Muscle layer of duodenum (tissue), 2 donors: ENCODE results near the gene CRYAA.
"Not testable (repeated sequence)": the region's sequence is repeated elsewhere in the genome, so short reads cannot be mapped to it uniquely, and the experiment has no call there.

ENCODE experiments used
- H3K27ac ChIP-seq: one replicate; pipeline ENCODE4 v1.7.0; 2013; ENCODE audit warnings: mild to moderate bottlenecking, low read length
- H3K27me3 ChIP-seq: one replicate; pipeline ENCODE4 v1.7.0; 2013; ENCODE audit warnings: low read depth, mild to moderate bottlenecking, control low read depth, low read length
- H3K36me3 ChIP-seq, 2 donors: one replicate each; pipeline ENCODE4 v1.7.0; 2013; ENCODE audit warnings: low read length in 2 of 2, control low read depth in 1 of 2, mild to moderate bottlenecking in 1 of 2; ENCODE audit not compliant: insufficient read depth in 2 of 2, control insufficient read depth in 1 of 2
- H3K4me1 ChIP-seq, 2 donors: one replicate each; pipeline ENCODE4 v1.7.0; 2013; ENCODE audit warnings: low read length in 2 of 2, mild to moderate bottlenecking in 2 of 2, control low read depth in 1 of 2, moderate library complexity in 1 of 2; ENCODE audit not compliant: insufficient read depth in 2 of 2, control insufficient read depth in 1 of 2
- H3K4me3 ChIP-seq, 2 donors: one replicate each; pipeline ENCODE4 v1.7.0; 2013; ENCODE audit warnings: low read length in 2 of 2, low read depth in 1 of 2, mild to moderate bottlenecking in 1 of 2
- H3K9me3 ChIP-seq, 2 donors: one replicate each; pipeline ENCODE4 v1.7.0; 2013; ENCODE audit warnings: low read length in 2 of 2, control low read depth in 1 of 2, mild to moderate bottlenecking in 1 of 2; ENCODE audit not compliant: control insufficient read depth in 1 of 2
- donor health status: healthy.

CRYAA gene

DNA sequence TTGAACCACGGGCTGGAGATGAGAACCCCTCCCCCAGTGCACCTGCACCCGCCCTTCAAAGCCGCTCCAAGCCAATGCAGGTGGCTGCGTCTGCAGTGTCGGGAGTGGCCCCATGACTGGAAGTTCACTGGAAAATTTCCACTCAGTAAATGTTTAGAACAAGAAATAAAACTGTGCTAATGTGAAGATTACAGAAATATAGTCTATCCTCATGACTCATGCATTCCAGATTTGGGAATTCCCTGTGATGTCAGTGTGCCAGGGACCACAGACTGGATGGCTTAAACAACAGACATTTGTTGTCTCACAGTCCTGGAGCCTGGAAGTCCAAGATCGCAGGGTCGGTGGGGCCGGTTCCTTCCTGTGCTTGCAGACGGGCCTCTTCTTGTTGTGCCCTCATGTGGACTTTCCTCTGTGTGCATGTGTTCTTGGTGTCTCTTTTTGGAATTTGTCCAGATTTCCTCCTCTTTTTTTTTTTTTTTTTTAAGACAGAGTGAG lies 6.1 kb upstream of the CRYAA start:
- not testable (repeated sequence) for H3K4me1 ChIP-seq, H3K27ac ChIP-seq, H3K4me3 ChIP-seq, H3K36me3 ChIP-seq, H3K27me3 ChIP-seq, H3K9me3 ChIP-seq

DNA sequence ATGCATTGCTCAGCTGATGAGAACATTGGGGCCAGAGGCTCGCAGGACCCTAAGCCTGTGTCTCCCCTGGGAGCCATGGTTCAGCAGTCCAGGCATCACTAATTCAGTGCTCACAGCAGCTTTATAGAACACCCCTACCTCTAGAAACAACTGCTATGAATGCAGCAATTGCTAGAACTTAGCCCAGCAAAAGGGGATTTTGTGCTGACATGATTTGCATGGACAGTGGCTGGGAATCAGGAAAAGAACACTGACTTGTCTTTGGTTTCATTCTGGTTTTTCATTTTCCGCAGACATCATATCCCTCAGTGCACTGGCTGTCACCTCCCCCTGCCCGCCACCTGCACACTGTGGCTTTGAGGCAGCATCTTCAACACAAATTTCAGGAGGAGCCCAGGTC lies 4.0 kb upstream of the CRYAA start:
- H3K4me1 ChIP-seq, H3K9me3 ChIP-seq, H3K36me3 ChIP-seq, H3K27ac ChIP-seq, H3K4me3 ChIP-seq, H3K27me3 ChIP-seq: not testable (repeated sequence)

- H3K36me3 ChIP-seq, H3K4me3 ChIP-seq, H3K27me3 ChIP-seq, H3K4me1 ChIP-seq, H3K27ac ChIP-seq, H3K9me3 ChIP-seq: not testable (repeated sequence)
These were observed 3.1 kb upstream of the CRYAA start for GRCh38 chr21:43165734-43166133.

DNA sequence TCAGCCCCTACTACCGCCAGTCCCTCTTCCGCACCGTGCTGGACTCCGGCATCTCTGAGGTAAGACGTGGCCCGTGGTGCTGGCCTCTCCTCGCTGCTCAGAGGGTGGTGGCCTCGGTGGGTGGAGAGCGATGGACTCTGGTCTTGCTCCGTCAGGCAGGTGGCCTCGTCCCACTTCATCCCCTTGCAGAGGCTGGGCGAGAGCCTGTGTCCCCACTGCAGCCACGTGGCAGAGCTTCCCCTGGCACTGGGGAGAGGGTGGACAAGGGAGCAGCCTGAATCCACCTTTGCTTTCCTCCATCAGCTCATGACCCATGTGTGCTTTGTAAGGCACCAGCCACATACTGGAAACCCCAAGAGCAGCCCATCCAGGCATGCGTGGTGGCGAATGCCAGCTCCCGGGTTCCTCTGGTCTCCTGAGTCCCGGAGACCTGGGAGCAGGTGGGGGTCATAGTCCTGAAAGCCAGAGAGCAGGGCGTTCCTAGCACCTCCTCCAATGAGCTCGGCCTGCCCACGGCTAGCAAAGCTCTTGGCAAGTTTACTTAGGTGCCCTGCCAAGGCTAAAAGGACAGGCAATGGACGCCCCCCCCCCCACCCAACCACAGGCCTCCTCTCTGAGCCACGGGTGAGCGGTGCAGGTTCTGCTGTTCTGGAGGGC lies 550 bp downstream of the CRYAA start:
- not testable (repeated sequence) for H3K27ac ChIP-seq, H3K9me3 ChIP-seq, H3K36me3 ChIP-seq, H3K4me3 ChIP-seq, H3K27me3 ChIP-seq, H3K4me1 ChIP-seq

- H3K27me3 ChIP-seq, H3K36me3 ChIP-seq, H3K4me3 ChIP-seq, H3K27ac ChIP-seq, H3K9me3 ChIP-seq, H3K4me1 ChIP-seq: not testable (repeated sequence)
These were observed 1.1 kb downstream of the CRYAA start for GRCh38 chr21:43169891-43170290.

GRCh38 chr21:43172812-43173211 lies 4.0 kb downstream of the CRYAA start:
- H3K27ac ChIP-seq, H3K4me1 ChIP-seq, H3K4me3 ChIP-seq, H3K27me3 ChIP-seq, H3K36me3 ChIP-seq, H3K9me3 ChIP-seq: not testable (repeated sequence)

DNA sequence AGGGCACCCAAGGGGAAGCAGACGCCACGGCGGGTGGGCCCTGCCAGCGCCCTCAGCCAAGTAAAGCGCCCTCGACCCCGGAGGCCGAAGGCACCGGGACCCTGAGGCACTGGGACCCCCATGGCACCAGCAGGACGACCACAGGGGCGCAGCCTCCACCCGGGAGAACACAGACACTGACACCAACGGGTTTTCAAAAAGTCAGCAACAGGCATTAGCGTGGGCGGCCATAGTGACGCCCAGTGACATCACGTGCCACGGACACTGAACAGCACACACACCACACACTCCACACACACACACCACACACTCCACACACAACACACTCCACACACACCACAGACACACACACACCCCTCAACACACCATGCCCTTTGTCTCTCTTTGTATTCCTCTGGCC lies 4.6 kb downstream of the CRYAA start:
- not testable (repeated sequence) for H3K27me3 ChIP-seq, H3K4me1 ChIP-seq, H3K4me3 ChIP-seq, H3K36me3 ChIP-seq, H3K27ac ChIP-seq, H3K9me3 ChIP-seq

- not testable (repeated sequence) for H3K4me3 ChIP-seq, H3K27ac ChIP-seq, H3K4me1 ChIP-seq, H3K36me3 ChIP-seq, H3K9me3 ChIP-seq, H3K27me3 ChIP-seq
These were observed 5.1 kb downstream of the CRYAA start for GRCh38 chr21:43173930-43174329.

DNA sequence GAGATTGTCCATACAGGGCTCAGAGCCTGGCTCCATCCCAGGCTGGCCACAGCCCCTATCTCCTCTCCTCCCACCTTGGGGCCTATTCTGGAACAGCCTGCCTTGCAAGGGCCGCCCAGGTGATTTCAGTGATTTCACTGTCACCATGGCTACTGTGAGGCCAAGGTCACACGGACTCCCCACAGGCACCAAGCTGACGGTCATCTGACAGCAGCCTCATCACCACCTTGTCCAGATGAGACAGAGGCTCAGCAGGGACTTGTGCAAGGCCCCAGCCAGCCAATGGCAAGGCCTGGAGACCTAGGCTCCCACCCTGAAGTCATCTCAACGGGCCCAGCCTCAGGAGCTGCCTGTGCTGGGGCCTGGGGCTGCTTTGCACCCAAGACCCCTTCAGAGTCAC lies 6.2 kb downstream of the CRYAA start:
- not testable (repeated sequence) for H3K36me3 ChIP-seq, H3K4me1 ChIP-seq, H3K27me3 ChIP-seq, H3K27ac ChIP-seq, H3K9me3 ChIP-seq, H3K4me3 ChIP-seq

GRCh38 chr21:43176621-43177020 lies 7.8 kb downstream of the CRYAA start:
- H3K4me3 ChIP-seq, H3K4me1 ChIP-seq, H3K9me3 ChIP-seq, H3K27me3 ChIP-seq, H3K27ac ChIP-seq, H3K36me3 ChIP-seq: not testable (repeated sequence)

GRCh38 chr21:43177043-43177906 lies 8.5 kb downstream of the CRYAA start:
- not testable (repeated sequence) for H3K4me3 ChIP-seq, H3K27ac ChIP-seq, H3K4me1 ChIP-seq, H3K9me3 ChIP-seq, H3K27me3 ChIP-seq, H3K36me3 ChIP-seq
